ENCODE measurements around the gene STX11. TPM values are rescaled to one million over a fixed set of nuclear protein-coding genes. Genes with fewer than 3 reads are reported as not detected.
A peak's percentile ranks its signal among the peaks of the same experiment; 100 is the strongest.

Gene STX11
- total RNA-seq, 1 experiment from 2014 or later, result 0.69 TPM

GRCh38 chr6:144131248-144131709, 19.0 kb upstream of the STX11 start:
- BruUV-seq (replicated peaks), result no TSS peak
- Histone ChIP-seq H3K36me3 (ENCODE audit: control insufficient read depth in 1 of 2, insufficient read depth in 2 of 2, low read length in 2 of 2) (no peaks in the 10 kb centered on the region), H3K9ac (ENCODE audit: low read length) (no peak overlapping the region), H2AFZ (ENCODE audit: low read depth, low read length, poor library complexity, severe bottlenecking) (peak overlapping the region; percentile 89), H3K4me1 (ENCODE audit: control insufficient read depth in 1 of 2, insufficient read depth in 2 of 2, low read length in 2 of 2) (peaks cover 0 to 13% of the 10 kb centered on the region in 2 experiments; a peak in 2 of 4 replicates), H3K9me3 (ENCODE audit: control insufficient read depth in 1 of 2, insufficient read depth in 1 of 2, low read depth in 1 of 2, low read length in 2 of 2) (no peaks in the 10 kb centered on the region), H3K4me2 (ENCODE audit: low read length) (peak overlapping the region; percentile 56), H4K20me1 (ENCODE audit: insufficient read depth) (no peaks in the 10 kb centered on the region), H3K4me3 (replicated peaks in 1 of 2; ENCODE audit: low read depth in 1 of 2, low read length in 2 of 2) (no peak overlapping the region; a peak in 1 of 4 replicates), H3K9me2 (ENCODE audit: insufficient read depth) (no peaks in the 10 kb centered on the region), H3K27me3 (ENCODE audit: insufficient read depth, low read length) (no peaks in the 10 kb centered on the region), H3K27ac (ENCODE audit: low read depth, low read length) (no peak overlapping the region), H3K79me2 (ENCODE audit: insufficient read depth, low read length) (no peaks in the 10 kb centered on the region)
- peak; percentile 47 for DNase-seq (ENCODE audit: low read depth, low spot score)
- ChIA-PET RAD21 (ENCODE audit: low non-redundant PET in 1 of 2, low total read pairs in 2 of 2, uncharacterized antibody in 2 of 2, unreplicated experiment in 2 of 2) (no interaction called here), POLR2A (no interaction called here), CTCF (no interaction called here)
- intact Hi-C loops (cut with micrococcal nuclease), result no loop called here
- ATAC-seq, result peak; percentile 71; the same call in 1 of the 2 replicates
- TF ChIP-seq ZNF274 (IDR thresholded peaks at IDR 0.05; ENCODE audit: low read depth, low read length), result no peak
- no peak for TF ChIP-seq SIN3A (IDR thresholded peaks at IDR 0.05; ENCODE audit: low read depth)
- TF ChIP-seq POLR2AphosphoS5 (IDR thresholded peaks at IDR 0.05; ENCODE audit: low read depth, low read length), result no peak
- peak; percentile 97 for TF ChIP-seq FOSL1 (IDR thresholded peaks at IDR 0.05; ENCODE audit: low read depth)
- no peak for TF ChIP-seq TCF7L2 (IDR thresholded peaks at IDR 0.05; ENCODE audit: borderline replicate concordance, extremely low read depth, insufficient read depth, insufficient read length)
- no peak for TF ChIP-seq ZFX (IDR thresholded peaks at IDR 0.05)
- TF ChIP-seq JUND (IDR thresholded peaks at IDR 0.05), result peak; percentile 87
- TF ChIP-seq RAD21 (IDR thresholded peaks at IDR 0.05; ENCODE audit: low read depth), result no peak
- TF ChIP-seq ELF1 (IDR thresholded peaks at IDR 0.05; ENCODE audit: borderline replicate concordance, low read depth), result no peak
- TF ChIP-seq EGR1 (IDR thresholded peaks at IDR 0.05; ENCODE audit: low read depth), result no peak
- no peak for TF ChIP-seq CTCF (IDR thresholded peaks at IDR 0.05 in 2 of 3, conservative IDR thresholded peaks at IDR 0.05 in 1 of 3; ENCODE audit: borderline replicate concordance in 1 of 3, insufficient read depth in 1 of 3, low read depth in 2 of 3, low read length in 2 of 3)
- no peak for TF ChIP-seq ATF3 (IDR thresholded peaks at IDR 0.05)
- TF ChIP-seq CEBPB (IDR thresholded peaks at IDR 0.05; ENCODE audit: low read depth), result peak; percentile 65; the same call in 1 of the 2 replicates
- TF ChIP-seq SRF (IDR thresholded peaks at IDR 0.05; ENCODE audit: low read depth), result peak; percentile 70; the same call in 1 of the 2 replicates
- TF ChIP-seq CBX3 (IDR thresholded peaks at IDR 0.05; ENCODE audit: low read depth), result no peak
- TF ChIP-seq, protein P1, sequence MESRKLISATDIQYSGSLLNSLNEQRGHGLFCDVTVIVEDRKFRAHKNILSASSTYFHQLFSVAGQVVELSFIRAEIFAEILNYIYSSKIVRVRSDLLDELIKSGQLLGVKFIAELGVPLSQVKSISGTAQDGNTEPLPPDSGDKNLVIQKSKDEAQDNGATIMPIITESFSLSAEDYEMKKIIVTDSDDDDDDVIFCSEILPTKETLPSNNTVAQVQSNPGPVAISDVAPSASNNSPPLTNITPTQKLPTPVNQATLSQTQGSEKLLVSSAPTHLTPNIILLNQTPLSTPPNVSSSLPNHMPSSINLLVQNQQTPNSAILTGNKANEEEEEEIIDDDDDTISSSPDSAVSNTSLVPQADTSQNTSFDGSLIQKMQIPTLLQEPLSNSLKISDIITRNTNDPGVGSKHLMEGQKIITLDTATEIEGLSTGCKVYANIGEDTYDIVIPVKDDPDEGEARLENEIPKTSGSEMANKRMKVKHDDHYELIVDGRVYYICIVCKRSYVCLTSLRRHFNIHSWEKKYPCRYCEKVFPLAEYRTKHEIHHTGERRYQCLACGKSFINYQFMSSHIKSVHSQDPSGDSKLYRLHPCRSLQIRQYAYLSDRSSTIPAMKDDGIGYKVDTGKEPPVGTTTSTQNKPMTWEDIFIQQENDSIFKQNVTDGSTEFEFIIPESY (IDR thresholded peaks at IDR 0.05; ENCODE audit: extremely low read depth, insufficient replicate concordance, low read length), result no peak
- TF ChIP-seq EZH2phosphoT487 (IDR thresholded peaks at IDR 0.05; ENCODE audit: borderline replicate concordance), result no peak
- no peak for TF ChIP-seq POLR2A (IDR thresholded peaks at IDR 0.05; ENCODE audit: borderline replicate concordance, extremely low read depth, insufficient read depth, insufficient read length)
- TF ChIP-seq, protein P2, sequence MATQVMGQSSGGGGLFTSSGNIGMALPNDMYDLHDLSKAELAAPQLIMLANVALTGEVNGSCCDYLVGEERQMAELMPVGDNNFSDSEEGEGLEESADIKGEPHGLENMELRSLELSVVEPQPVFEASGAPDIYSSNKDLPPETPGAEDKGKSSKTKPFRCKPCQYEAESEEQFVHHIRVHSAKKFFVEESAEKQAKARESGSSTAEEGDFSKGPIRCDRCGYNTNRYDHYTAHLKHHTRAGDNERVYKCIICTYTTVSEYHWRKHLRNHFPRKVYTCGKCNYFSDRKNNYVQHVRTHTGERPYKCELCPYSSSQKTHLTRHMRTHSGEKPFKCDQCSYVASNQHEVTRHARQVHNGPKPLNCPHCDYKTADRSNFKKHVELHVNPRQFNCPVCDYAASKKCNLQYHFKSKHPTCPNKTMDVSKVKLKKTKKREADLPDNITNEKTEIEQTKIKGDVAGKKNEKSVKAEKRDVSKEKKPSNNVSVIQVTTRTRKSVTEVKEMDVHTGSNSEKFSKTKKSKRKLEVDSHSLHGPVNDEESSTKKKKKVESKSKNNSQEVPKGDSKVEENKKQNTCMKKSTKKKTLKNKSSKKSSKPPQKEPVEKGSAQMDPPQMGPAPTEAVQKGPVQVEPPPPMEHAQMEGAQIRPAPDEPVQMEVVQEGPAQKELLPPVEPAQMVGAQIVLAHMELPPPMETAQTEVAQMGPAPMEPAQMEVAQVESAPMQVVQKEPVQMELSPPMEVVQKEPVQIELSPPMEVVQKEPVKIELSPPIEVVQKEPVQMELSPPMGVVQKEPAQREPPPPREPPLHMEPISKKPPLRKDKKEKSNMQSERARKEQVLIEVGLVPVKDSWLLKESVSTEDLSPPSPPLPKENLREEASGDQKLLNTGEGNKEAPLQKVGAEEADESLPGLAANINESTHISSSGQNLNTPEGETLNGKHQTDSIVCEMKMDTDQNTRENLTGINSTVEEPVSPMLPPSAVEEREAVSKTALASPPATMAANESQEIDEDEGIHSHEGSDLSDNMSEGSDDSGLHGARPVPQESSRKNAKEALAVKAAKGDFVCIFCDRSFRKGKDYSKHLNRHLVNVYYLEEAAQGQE (IDR thresholded peaks at IDR 0.05; ENCODE audit: low read depth), result no peak
- TF ChIP-seq YY1 (IDR thresholded peaks at IDR 0.05; ENCODE audit: extremely low read depth, insufficient replicate concordance, low read depth, low read length), result no peak
- TF ChIP-seq, protein P3, sequence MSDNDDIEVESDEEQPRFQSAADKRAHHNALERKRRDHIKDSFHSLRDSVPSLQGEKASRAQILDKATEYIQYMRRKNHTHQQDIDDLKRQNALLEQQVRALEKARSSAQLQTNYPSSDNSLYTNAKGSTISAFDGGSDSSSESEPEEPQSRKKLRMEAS (IDR thresholded peaks at IDR 0.05), result no peak
- peak; percentile 77 for TF ChIP-seq SP1 (IDR thresholded peaks at IDR 0.05; ENCODE audit: low read depth)
